ENCODE results near the gene UVRAG.

- TF ChIP-seq CTCF (IDR thresholded peaks at IDR 0.05) (no peak), EZH2phosphoT487 (IDR thresholded peaks at IDR 0.05) (no peak)
Measured at GRCh38 chr11:76064192-76064591, 249.2 kb downstream of the UVRAG start.

Measured in neural progenitor cell (in vitro differentiated cells).